HL-60 (cell line): ENCODE measurements around the gene FAM234B.
"Not testable (repeated sequence)": the region's sequence is repeated elsewhere in the genome, so short reads cannot be mapped to it uniquely, and the experiment has no call there.

Experiments
- DNase-seq, 2 experiments: peaks; one replicate each; pipeline ENCODE4 v3.0.0-alpha.2; 2010 to 2020; ENCODE audit warnings: low read depth in 1 of 2, low spot score in 1 of 2
- H3K27ac ChIP-seq: fragments of 250-450 bp; sonication (Bioruptor Pico); replicated peaks from 2 replicates; pipeline ENCODE4 v1.5.1; 2020; ENCODE audit warnings: mild to moderate bottlenecking, moderate library complexity
- H3K27me3 ChIP-seq: fragments of 250-450 bp; sonication (Bioruptor Pico); 2 replicates; pipeline ENCODE4 v1.5.1; 2021; ENCODE audit warnings: mild to moderate bottlenecking, moderate library complexity; ENCODE audit not compliant: insufficient read depth, poor library complexity, severe bottlenecking
- H3K4me3 ChIP-seq: replicated peaks from 2 replicates; pipeline ENCODE4 v1.5.1; 2011; ENCODE audit warnings: mild to moderate bottlenecking, control low read depth, low read length; ENCODE audit not compliant: insufficient read depth
- GABPA ChIP-seq: IDR thresholded peaks from 2 replicates; pipeline ENCODE4 v1.6.1; 2012; ENCODE audit warnings: low read depth
- POLR2AphosphoS5 ChIP-seq: IDR thresholded peaks from 2 replicates; pipeline ENCODE4 v1.6.1; 2012; ENCODE audit warnings: low read depth
- REST ChIP-seq: IDR thresholded peaks from 2 replicates; pipeline ENCODE4 v1.6.1; 2012; ENCODE audit warnings: low read depth; ENCODE audit not compliant: insufficient replicate concordance
- SPI1 ChIP-seq: IDR thresholded peaks from 2 replicates; pipeline ENCODE4 v1.6.1; 2012; ENCODE audit warnings: low read depth, mild to moderate bottlenecking, borderline replicate concordance
- TF ChIP-seq, protein P1 (sequence below): IDR thresholded peaks from one replicate; pipeline ENCODE4 v1.5.1; 2011; ENCODE audit warnings: low read length, control low read depth, inconsistent platforms; ENCODE audit not compliant: insufficient read depth

The FAM234B gene

DNA sequence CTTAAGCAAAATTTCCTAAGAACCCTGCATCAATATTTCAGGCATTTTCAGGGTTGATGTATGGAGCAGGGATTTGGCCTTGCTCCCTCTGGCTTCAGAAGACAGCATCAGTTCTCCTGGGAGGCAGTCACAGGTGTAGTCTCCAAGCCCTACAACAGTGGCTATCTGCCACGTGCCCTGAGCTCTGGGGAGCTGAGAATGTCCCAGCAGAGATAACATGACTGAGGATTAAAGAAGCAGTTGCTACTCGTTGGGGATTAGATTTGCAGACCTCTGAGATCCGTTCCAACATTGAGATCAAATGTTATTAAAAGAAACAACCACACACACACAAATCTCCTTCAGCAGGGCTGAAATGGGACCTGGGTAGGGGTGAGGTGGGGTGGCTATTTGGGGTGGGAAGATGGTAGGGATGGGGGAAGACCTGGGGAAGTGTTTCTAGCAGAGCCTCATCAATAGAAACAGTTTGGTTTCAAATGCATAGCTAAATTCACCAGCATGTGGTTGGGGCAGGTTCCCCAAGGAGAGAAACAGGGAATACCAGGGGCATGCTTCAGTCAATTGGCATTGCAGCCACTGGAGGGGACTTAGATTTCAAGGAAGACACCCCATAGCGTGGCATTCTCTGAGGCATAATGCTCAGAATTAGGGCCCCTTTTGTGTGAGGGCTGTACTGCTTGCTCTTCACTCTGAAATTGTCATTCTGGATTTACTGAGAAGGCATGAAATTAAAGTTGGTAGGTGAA, 15.2 kb upstream of the FAM234B start:
- H3K27ac ChIP-seq: no peak overlapping the region
- TF ChIP-seq GABPA (no peak), REST (no peak), POLR2AphosphoS5 (no peak), SPI1 (no peak)
- TF ChIP-seq, protein P1, sequence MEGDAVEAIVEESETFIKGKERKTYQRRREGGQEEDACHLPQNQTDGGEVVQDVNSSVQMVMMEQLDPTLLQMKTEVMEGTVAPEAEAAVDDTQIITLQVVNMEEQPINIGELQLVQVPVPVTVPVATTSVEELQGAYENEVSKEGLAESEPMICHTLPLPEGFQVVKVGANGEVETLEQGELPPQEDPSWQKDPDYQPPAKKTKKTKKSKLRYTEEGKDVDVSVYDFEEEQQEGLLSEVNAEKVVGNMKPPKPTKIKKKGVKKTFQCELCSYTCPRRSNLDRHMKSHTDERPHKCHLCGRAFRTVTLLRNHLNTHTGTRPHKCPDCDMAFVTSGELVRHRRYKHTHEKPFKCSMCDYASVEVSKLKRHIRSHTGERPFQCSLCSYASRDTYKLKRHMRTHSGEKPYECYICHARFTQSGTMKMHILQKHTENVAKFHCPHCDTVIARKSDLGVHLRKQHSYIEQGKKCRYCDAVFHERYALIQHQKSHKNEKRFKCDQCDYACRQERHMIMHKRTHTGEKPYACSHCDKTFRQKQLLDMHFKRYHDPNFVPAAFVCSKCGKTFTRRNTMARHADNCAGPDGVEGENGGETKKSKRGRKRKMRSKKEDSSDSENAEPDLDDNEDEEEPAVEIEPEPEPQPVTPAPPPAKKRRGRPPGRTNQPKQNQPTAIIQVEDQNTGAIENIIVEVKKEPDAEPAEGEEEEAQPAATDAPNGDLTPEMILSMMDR: no peak
- no peak overlapping the region for H3K4me3 ChIP-seq
- H3K27me3 ChIP-seq: no peaks in the 10 kb centered on the region
- DNase-seq: no peak

DNA sequence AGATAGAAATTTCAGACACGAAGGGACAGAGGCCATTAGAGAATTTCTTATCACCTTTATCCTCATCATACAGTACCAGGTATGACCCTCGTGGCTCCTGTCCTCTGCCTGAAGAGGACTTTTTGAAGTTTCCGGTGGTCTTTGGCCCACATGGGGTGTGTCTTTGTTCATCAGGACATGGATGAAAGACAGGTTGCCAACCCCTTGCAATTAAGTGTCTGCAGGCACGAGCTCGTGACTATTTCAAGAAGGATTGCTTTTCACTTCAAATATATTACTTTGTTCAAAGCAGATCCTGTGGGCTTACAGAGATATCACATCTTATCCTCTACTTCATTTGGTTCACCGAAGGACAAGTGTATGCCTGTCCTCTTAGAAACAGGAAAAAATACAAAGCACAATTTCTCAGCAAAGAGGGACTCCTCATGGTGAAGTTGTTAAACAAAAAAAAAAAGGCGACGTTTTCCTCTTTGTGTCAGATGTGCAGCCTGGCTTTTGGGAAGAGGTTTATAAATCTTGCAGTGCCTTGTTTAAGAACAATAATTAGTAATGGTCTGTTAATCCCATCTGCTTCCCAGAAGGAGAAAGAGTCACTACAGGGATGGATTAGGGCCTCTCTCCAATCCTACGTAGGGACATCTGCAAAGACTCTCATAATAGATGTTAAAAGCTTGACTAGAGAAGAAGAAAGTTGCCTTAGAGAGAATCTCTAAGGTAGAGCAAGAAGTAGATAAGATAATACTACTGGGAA, 13.5 kb upstream of the FAM234B start:
- Histone ChIP-seq H3K4me3 (no peak overlapping the region), H3K27ac (no peak overlapping the region), H3K27me3 (no peaks in the 10 kb centered on the region)
- no peak for TF ChIP-seq POLR2AphosphoS5
- no peak for DNase-seq

- Histone ChIP-seq H3K4me3 (no peak overlapping the region), H3K27me3 (no peaks in the 10 kb centered on the region), H3K27ac (no peak overlapping the region)
- TF ChIP-seq, protein P1: no peak
- no peak for TF ChIP-seq GABPA
- no peak for TF ChIP-seq POLR2AphosphoS5
- no peak for TF ChIP-seq REST
- TF ChIP-seq SPI1: no peak
- no peak for DNase-seq
Measured at GRCh38 chr12:13032164-13032563, 12.0 kb upstream of the FAM234B start.

- no peak overlapping the region for H3K4me3 ChIP-seq
- no peak overlapping the region for H3K27ac ChIP-seq
- TF ChIP-seq REST (no peak), SPI1 (no peak), POLR2AphosphoS5 (no peak), GABPA (no peak)
- TF ChIP-seq, protein P1: no peak
- no peak for DNase-seq
- no peaks in the 10 kb centered on the region for H3K27me3 ChIP-seq
Measured at GRCh38 chr12:13033476-13033875, 10.7 kb upstream of the FAM234B start.

GRCh38 chr12:13035335-13035734, 8.8 kb upstream of the FAM234B start:
- H3K27ac ChIP-seq, H3K27me3 ChIP-seq, H3K4me3 ChIP-seq, DNase-seq: not testable (repeated sequence)
